ENCODE data around the gene CCDC192.

DNA sequence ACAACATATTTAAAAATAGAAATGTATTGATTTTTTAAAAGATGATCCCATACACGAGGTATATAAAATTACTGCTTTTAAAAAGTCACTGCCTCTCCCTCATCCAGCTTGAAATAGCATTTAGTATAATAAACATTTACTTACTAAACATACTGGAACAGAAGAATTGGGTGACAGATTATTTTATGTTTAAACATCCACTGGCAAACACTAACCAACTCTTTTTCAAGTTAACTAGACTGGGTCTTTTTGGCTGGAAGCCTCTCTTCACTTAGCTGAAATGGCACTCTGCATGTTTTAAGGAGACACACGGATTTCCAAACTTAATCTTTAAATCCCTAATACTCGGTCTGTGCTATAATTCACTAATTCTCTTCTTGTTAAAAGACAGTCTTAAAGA is 35.3 kb upstream of the CCDC192 start:
- no peak for TF ChIP-seq EZH2 (IDR thresholded peaks at IDR 0.05)
- TF ChIP-seq, protein P1, sequence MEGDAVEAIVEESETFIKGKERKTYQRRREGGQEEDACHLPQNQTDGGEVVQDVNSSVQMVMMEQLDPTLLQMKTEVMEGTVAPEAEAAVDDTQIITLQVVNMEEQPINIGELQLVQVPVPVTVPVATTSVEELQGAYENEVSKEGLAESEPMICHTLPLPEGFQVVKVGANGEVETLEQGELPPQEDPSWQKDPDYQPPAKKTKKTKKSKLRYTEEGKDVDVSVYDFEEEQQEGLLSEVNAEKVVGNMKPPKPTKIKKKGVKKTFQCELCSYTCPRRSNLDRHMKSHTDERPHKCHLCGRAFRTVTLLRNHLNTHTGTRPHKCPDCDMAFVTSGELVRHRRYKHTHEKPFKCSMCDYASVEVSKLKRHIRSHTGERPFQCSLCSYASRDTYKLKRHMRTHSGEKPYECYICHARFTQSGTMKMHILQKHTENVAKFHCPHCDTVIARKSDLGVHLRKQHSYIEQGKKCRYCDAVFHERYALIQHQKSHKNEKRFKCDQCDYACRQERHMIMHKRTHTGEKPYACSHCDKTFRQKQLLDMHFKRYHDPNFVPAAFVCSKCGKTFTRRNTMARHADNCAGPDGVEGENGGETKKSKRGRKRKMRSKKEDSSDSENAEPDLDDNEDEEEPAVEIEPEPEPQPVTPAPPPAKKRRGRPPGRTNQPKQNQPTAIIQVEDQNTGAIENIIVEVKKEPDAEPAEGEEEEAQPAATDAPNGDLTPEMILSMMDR (IDR thresholded peaks at IDR 0.05) = no peak
- TF ChIP-seq EZH2phosphoT487 (IDR thresholded peaks at IDR 0.05) = no peak
